Endothelial cell (in vitro differentiated cells): ENCODE measurements around the gene GALNT10. TPM values are rescaled to one million over a fixed set of nuclear protein-coding genes. Genes with fewer than 3 reads are reported as not detected.

ENCODE experiments used
- DNase-seq: peaks from one replicate; pipeline ENCODE4 v3.0.0; 2021; ENCODE audit warnings: low spot score
- H3K27ac Mint-ChIP-seq: one replicate; pipeline ENCODE4 v1.8.0; 2021; ENCODE audit warnings: mixed read lengths, inconsistent platforms; ENCODE audit not compliant: unreplicated experiment
- H3K27me3 Mint-ChIP-seq: one replicate; pipeline ENCODE4 v1.8.0; 2021; ENCODE audit warnings: mild to moderate bottlenecking, moderate library complexity, mixed read lengths, inconsistent platforms; ENCODE audit not compliant: unreplicated experiment
- H3K36me3 Mint-ChIP-seq: one replicate; pipeline ENCODE4 v1.8.0; 2021; ENCODE audit warnings: mild to moderate bottlenecking, low read depth, mixed read lengths, inconsistent platforms; ENCODE audit not compliant: unreplicated experiment
- H3K4me1 Mint-ChIP-seq: one replicate; pipeline ENCODE4 v1.8.0; 2021; ENCODE audit warnings: mild to moderate bottlenecking, mixed read lengths, inconsistent platforms; ENCODE audit not compliant: unreplicated experiment
- H3K4me3 Mint-ChIP-seq: one replicate; pipeline ENCODE4 v1.8.0; 2021; ENCODE audit warnings: mild to moderate bottlenecking, mixed read lengths, inconsistent platforms; ENCODE audit not compliant: unreplicated experiment
- H3K9me3 Mint-ChIP-seq: one replicate; pipeline ENCODE4 v1.8.0; 2021; ENCODE audit warnings: mixed read lengths, inconsistent platforms; ENCODE audit not compliant: unreplicated experiment
- CTCF ChIP-seq: fragments of 200-600 bp; sonication (generic); IDR thresholded peaks from one replicate; pipeline ENCODE4 v1.5.0; 2021; ENCODE audit warnings: antibody characterized with exemption; ENCODE audit not compliant: unreplicated experiment
- total RNA-seq: library from RNA; stranded (reverse); fragmentation: NEBNext Ultra II Directional; extraction: Animal tissue kit (Norgen Biotek cat#: 25700); gene quantifications from one replicate; pipeline ENCODE4 v1.2.1, GENCODE V29; 2021; ENCODE audit not compliant: unreplicated experiment

The GALNT10 gene
- total RNA-seq, 1 donor from 2014 or later: 22.5 TPM

- Mint-ChIP-seq H3K36me3 (peaks cover 5% of the 10 kb centered on the region), H3K9me3 (no peaks in the 10 kb centered on the region), H3K4me1 (peaks cover 8% of the 10 kb centered on the region), H3K4me3 (no peak overlapping the region), H3K27me3 (no peaks in the 10 kb centered on the region), H3K27ac (no peak overlapping the region)
- no peak for TF ChIP-seq CTCF
- DNase-seq: no peak
These were observed 129.9 kb downstream of the GALNT10 start for GRCh38 chr5:154320224-154321089.

DNA sequence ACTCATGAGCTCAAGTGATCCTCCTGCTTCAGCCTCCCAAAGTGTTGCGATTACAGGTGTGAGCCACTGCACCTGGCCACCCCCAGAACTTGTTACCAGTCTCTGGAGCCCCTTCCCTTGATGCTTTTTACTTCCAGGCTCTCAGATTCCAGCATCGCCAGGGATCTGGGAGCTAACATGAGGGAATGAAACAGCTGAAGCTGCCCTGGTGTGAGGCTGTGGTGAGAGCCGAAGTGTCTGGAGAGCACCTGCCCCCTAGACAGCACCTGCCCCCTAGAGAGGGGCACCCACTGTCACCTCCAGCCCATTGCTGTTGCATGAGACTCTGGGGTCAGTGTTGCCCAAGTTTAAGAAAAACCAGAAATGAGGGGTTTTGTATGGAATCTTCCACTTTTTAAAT lies 131.0 kb downstream of the GALNT10 start:
- no peaks in the 10 kb centered on the region for H3K9me3 Mint-ChIP-seq
- DNase-seq: no peak

GRCh38 chr5:154324033-154324432 lies 133.5 kb downstream of the GALNT10 start:
- Mint-ChIP-seq H3K9me3 (no peaks in the 10 kb centered on the region), H3K27me3 (no peaks in the 10 kb centered on the region), H3K4me1 (peaks cover 8% of the 10 kb centered on the region), H3K27ac (no peak overlapping the region), H3K36me3 (peaks cover 5% of the 10 kb centered on the region), H3K4me3 (no peak overlapping the region)
- DNase-seq: no peak
- no peak for TF ChIP-seq CTCF

More for the DNA sequence above, 131.0 kb downstream of the GALNT10 start:
- H3K4me1 Mint-ChIP-seq: peaks cover 8% of the 10 kb centered on the region
- no peak for TF ChIP-seq CTCF
- H3K36me3 Mint-ChIP-seq: peaks cover 5% of the 10 kb centered on the region
- no peak overlapping the region for H3K27ac Mint-ChIP-seq
- H3K4me3 Mint-ChIP-seq: no peak overlapping the region
- H3K27me3 Mint-ChIP-seq: no peaks in the 10 kb centered on the region

GRCh38 chr5:154325566-154325965 lies 135.0 kb downstream of the GALNT10 start:
- no peak overlapping the region for H3K27ac Mint-ChIP-seq
- no peak for DNase-seq
- no peaks in the 10 kb centered on the region for H3K9me3 Mint-ChIP-seq
- H3K36me3 Mint-ChIP-seq: peaks cover 5% of the 10 kb centered on the region
- no peaks in the 10 kb centered on the region for H3K27me3 Mint-ChIP-seq
- no peak for TF ChIP-seq CTCF
- H3K4me1 Mint-ChIP-seq: peaks cover 6% of the 10 kb centered on the region
- no peak overlapping the region for H3K4me3 Mint-ChIP-seq

GRCh38 chr5:154329062-154329461 lies 138.5 kb downstream of the GALNT10 start:
- Mint-ChIP-seq H3K27me3 (no peaks in the 10 kb centered on the region), H3K9me3 (no peaks in the 10 kb centered on the region), H3K36me3 (peaks cover 3% of the 10 kb centered on the region), H3K4me1 (no peaks in the 10 kb centered on the region), H3K27ac (no peak overlapping the region), H3K4me3 (no peak overlapping the region)
- DNase-seq: no peak
- TF ChIP-seq CTCF: no peak
